ENCODE results near the gene TRIM67. TPM values are rescaled to one million over a fixed set of nuclear protein-coding genes. Genes with fewer than 3 reads are reported as not detected.

The TRIM67 gene
- total RNA-seq, 1 experiment from 2014 or later: 0.06 TPM

- BruUV-seq (replicated peaks): no TSS peak
- TF ChIP-seq EZH2 (IDR thresholded peaks at IDR 0.05; ENCODE audit: borderline replicate concordance, low read depth, low read length, poor library complexity, severe bottlenecking): no peak
- TF ChIP-seq, protein P1, sequence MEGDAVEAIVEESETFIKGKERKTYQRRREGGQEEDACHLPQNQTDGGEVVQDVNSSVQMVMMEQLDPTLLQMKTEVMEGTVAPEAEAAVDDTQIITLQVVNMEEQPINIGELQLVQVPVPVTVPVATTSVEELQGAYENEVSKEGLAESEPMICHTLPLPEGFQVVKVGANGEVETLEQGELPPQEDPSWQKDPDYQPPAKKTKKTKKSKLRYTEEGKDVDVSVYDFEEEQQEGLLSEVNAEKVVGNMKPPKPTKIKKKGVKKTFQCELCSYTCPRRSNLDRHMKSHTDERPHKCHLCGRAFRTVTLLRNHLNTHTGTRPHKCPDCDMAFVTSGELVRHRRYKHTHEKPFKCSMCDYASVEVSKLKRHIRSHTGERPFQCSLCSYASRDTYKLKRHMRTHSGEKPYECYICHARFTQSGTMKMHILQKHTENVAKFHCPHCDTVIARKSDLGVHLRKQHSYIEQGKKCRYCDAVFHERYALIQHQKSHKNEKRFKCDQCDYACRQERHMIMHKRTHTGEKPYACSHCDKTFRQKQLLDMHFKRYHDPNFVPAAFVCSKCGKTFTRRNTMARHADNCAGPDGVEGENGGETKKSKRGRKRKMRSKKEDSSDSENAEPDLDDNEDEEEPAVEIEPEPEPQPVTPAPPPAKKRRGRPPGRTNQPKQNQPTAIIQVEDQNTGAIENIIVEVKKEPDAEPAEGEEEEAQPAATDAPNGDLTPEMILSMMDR (conservative IDR thresholded peaks at IDR 0.05; ENCODE audit: low read depth, low read length): no peak
- Histone ChIP-seq H3K4me3 (ENCODE audit: low read depth, low read length, poor library complexity, severe bottlenecking) (no peak overlapping the region), H3K36me3 (ENCODE audit: insufficient read depth, low read length, poor library complexity, severe bottlenecking) (no peaks in the 10 kb centered on the region), H3K27ac (ENCODE audit: low read depth, low read length, poor library complexity, severe bottlenecking) (no peak overlapping the region), H3K9me3 (ENCODE audit: low read depth, low read length, poor library complexity, severe bottlenecking) (no peaks in the 10 kb centered on the region), H3K27me3 (replicated peaks; ENCODE audit: insufficient read depth, low read depth, low read length, poor library complexity) (no peaks in the 10 kb centered on the region), H3K4me1 (ENCODE audit: insufficient read depth, low read length, poor library complexity, severe bottlenecking) (no peaks in the 10 kb centered on the region)
- ChIA-PET POLR2A (ENCODE audit: low non-redundant PET) (no interaction called here), CTCF (no interaction called here)
- DNase-seq (ENCODE audit: low spot score): peak; percentile 11
- intact Hi-C loops (cut with micrococcal nuclease; ENCODE audit: unreplicated experiment): no loop called here
Observed at GRCh38 chr1:231121533-231121932, 40.3 kb upstream of the TRIM67 start.

- peak; percentile 58 for DNase-seq (ENCODE audit: low spot score)
- H3K4me1 ChIP-seq (ENCODE audit: insufficient read depth, low read length, poor library complexity, severe bottlenecking): no peaks in the 10 kb centered on the region
- ChIA-PET CTCF (no interaction called here), POLR2A (ENCODE audit: low non-redundant PET) (no interaction called here)
- no TSS peak for BruUV-seq (replicated peaks)
- H3K4me3 ChIP-seq (ENCODE audit: low read depth, low read length, poor library complexity, severe bottlenecking): no peak overlapping the region
- intact Hi-C loops (cut with micrococcal nuclease; ENCODE audit: unreplicated experiment): no loop called here
- no peak overlapping the region for H3K27ac ChIP-seq (ENCODE audit: low read depth, low read length, poor library complexity, severe bottlenecking)
- TF ChIP-seq EZH2 (IDR thresholded peaks at IDR 0.05; ENCODE audit: borderline replicate concordance, low read depth, low read length, poor library complexity, severe bottlenecking): no peak
- TF ChIP-seq, protein P1 (conservative IDR thresholded peaks at IDR 0.05; ENCODE audit: low read depth, low read length): no peak
- H3K27me3 ChIP-seq (replicated peaks; ENCODE audit: insufficient read depth, low read depth, low read length, poor library complexity): no peaks in the 10 kb centered on the region
- H3K9me3 ChIP-seq (ENCODE audit: low read depth, low read length, poor library complexity, severe bottlenecking): no peaks in the 10 kb centered on the region
- no peaks in the 10 kb centered on the region for H3K36me3 ChIP-seq (ENCODE audit: insufficient read depth, low read length, poor library complexity, severe bottlenecking)
Observed at GRCh38 chr1:231122143-231122542, 39.7 kb upstream of the TRIM67 start.

- TF ChIP-seq, protein P1 (conservative IDR thresholded peaks at IDR 0.05; ENCODE audit: low read depth, low read length): no peak
- TF ChIP-seq EZH2 (IDR thresholded peaks at IDR 0.05; ENCODE audit: borderline replicate concordance, low read depth, low read length, poor library complexity, severe bottlenecking): no peak
Observed at GRCh38 chr1:231124746-231125145, 37.1 kb upstream of the TRIM67 start.

More at GRCh38 chr1:231124746-231125145, 37.1 kb upstream of the TRIM67 start:
- Histone ChIP-seq H3K36me3 (ENCODE audit: insufficient read depth, low read length, poor library complexity, severe bottlenecking) (no peaks in the 10 kb centered on the region), H3K4me3 (ENCODE audit: low read depth, low read length, poor library complexity, severe bottlenecking) (no peak overlapping the region), H3K27me3 (replicated peaks; ENCODE audit: insufficient read depth, low read depth, low read length, poor library complexity) (no peaks in the 10 kb centered on the region), H3K4me1 (ENCODE audit: insufficient read depth, low read length, poor library complexity, severe bottlenecking) (no peaks in the 10 kb centered on the region), H3K27ac (ENCODE audit: low read depth, low read length, poor library complexity, severe bottlenecking) (no peak overlapping the region), H3K9me3 (ENCODE audit: low read depth, low read length, poor library complexity, severe bottlenecking) (no peaks in the 10 kb centered on the region)
- DNase-seq (ENCODE audit: low spot score): no peak
- BruUV-seq (replicated peaks): no TSS peak
- intact Hi-C loops (cut with micrococcal nuclease; ENCODE audit: unreplicated experiment): no loop called here
- CTCF ChIA-PET: no interaction called here
- POLR2A ChIA-PET (ENCODE audit: low non-redundant PET): no interaction called here

All from A673 (cell line).